ENCODE data around the gene XPO5.
"Not testable (repeated sequence)": the region's sequence is repeated elsewhere in the genome, so short reads cannot be mapped to it uniquely, and the experiment has no call there.

Gene XPO5

DNA sequence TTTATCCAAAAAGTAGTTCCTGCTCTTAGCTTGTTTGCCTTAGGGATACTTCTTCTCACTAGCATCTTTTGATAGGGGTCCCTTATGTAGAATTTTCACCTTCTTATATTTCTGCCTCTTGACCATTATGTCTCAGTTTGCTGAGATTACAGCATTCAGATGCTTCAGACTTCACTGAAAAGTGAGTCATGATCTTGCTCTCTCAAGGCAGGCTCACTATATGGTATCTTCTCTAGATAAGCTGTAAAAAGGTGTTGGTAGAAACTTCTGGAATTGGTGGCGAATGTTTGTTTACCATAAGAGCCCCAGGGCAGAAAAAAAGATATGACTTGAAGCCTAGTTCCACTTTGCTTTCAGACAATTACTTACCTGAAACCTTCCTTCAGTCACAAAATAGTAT lies 33.6 kb upstream of the XPO5 start:
- no peak overlapping the region for H3K9ac ChIP-seq (ENCODE audit: low read length)
- no peaks in the 10 kb centered on the region for H3K4me1 ChIP-seq (ENCODE audit: control insufficient read depth, insufficient read depth, low read length)
- no peak overlapping the region for H3K4me3 ChIP-seq (ENCODE audit: low read length)
- H3K36me3 ChIP-seq (ENCODE audit: control insufficient read depth, insufficient read depth, low read length): peaks cover 17% of the 10 kb centered on the region
- H3K27ac ChIP-seq (ENCODE audit: low read depth, low read length): no peak overlapping the region
- H3K27me3 ChIP-seq (ENCODE audit: control insufficient read depth, insufficient read depth, low read length): no peaks in the 10 kb centered on the region

DNA sequence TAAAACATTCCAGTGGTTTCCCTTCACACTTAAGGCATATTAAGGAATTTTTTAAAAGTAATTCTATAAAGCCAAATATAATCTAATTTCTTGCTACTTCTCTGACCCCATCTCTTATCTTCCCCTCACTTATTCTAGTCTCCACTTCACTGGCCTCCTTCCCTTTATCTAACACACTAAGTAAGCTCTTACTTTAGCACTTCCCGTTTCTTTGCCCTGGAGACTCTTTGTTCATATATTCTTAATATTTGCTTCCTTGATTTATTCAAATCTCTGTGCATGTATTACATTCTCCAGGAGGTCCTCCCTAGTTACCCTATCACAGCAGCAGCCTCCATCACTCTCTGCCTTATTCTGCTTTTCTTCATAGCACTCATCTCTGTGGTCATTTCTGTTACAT lies 33.0 kb upstream of the XPO5 start:
- H3K36me3 ChIP-seq (ENCODE audit: control insufficient read depth, insufficient read depth, low read length): peaks cover 13% of the 10 kb centered on the region
- no peak overlapping the region for H3K27ac ChIP-seq (ENCODE audit: low read depth, low read length)
- no peaks in the 10 kb centered on the region for H3K4me1 ChIP-seq (ENCODE audit: control insufficient read depth, insufficient read depth, low read length)
- no peak overlapping the region for H3K4me3 ChIP-seq (ENCODE audit: low read length)
- H3K9ac ChIP-seq (ENCODE audit: low read length): no peak overlapping the region
- H3K27me3 ChIP-seq (ENCODE audit: control insufficient read depth, insufficient read depth, low read length): no peaks in the 10 kb centered on the region

DNA sequence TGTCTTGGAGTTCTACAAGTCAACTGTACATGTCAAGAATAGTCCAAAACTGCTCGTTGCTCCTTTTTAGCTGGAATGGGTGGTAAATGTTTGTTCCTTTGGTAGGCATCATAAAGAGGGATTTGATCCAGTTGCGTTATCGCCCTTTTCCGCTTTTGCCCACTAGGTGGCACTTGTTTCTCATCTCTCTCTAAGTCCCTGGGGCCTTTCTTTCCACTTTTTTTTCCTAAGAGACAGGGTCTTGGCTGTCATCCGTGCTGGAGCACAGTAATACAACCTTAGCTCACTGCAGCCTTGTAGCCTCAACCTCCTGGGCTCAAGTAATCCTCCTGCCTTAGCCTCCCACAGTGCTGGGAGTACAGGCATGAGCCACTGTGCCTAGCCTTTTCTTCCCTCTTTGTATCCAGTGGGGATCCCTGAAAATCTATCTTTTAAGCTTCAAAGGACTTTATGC lies 32.5 kb upstream of the XPO5 start:
- H3K4me3 ChIP-seq (ENCODE audit: low read length): no peak overlapping the region
- no peak overlapping the region for H3K9ac ChIP-seq (ENCODE audit: low read length)
- no peak overlapping the region for H3K27ac ChIP-seq (ENCODE audit: low read depth, low read length)
- peaks cover 10% of the 10 kb centered on the region for H3K36me3 ChIP-seq (ENCODE audit: control insufficient read depth, insufficient read depth, low read length)
- no peaks in the 10 kb centered on the region for H3K4me1 ChIP-seq (ENCODE audit: control insufficient read depth, insufficient read depth, low read length)
- H3K27me3 ChIP-seq (ENCODE audit: control insufficient read depth, insufficient read depth, low read length): no peaks in the 10 kb centered on the region

DNA sequence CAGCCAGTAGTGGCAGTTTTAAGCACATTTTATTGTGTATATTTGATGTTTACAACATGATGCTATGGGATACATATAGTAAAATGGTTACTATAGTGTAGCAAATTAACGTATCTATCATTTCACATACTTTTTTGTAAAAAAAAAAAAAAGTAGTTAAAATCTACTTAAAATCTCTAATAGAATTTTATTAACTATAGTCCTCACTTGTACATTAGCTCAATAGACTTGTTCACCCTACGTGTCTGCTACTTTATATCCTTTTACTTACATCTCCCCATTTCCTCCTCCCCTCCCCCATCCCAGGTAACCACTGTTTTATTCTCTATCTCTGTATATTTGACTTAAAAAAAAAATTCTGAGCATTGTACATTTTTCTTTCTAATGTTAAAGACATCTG lies 30.2 kb upstream of the XPO5 start:
- Histone ChIP-seq H3K4me3 (ENCODE audit: low read length) (no peak overlapping the region), H3K27ac (ENCODE audit: low read depth, low read length) (no peak overlapping the region), H3K36me3 (ENCODE audit: control insufficient read depth, insufficient read depth, low read length) (peaks cover 7% of the 10 kb centered on the region), H3K4me1 (ENCODE audit: control insufficient read depth, insufficient read depth, low read length) (no peaks in the 10 kb centered on the region), H3K9ac (ENCODE audit: low read length) (no peak overlapping the region), H3K27me3 (ENCODE audit: control insufficient read depth, insufficient read depth, low read length) (no peaks in the 10 kb centered on the region)

DNA sequence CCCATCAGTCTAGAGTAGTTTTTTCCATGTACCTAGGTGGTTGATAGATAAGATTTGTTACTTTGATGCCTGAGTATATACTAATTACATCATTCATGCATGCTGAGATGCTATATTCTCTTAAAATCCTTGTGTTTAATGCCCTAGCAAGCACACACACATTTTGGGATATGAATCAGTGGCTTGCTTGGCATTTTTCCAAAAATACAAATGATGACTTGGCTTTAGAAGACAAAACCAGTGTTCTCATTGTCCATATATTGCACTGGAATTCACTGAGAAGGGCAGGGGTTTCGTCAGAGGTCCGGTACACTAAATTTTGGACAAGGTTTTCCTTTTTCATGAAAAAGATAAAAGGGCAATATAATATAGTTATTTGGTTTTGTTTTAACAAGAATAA lies 28.3 kb upstream of the XPO5 start:
- Histone ChIP-seq H3K27me3 (ENCODE audit: control insufficient read depth, insufficient read depth, low read length) (no peaks in the 10 kb centered on the region), H3K9ac (ENCODE audit: low read length) (no peak overlapping the region), H3K4me3 (ENCODE audit: low read length) (no peak overlapping the region), H3K36me3 (ENCODE audit: control insufficient read depth, insufficient read depth, low read length) (peaks cover 2% of the 10 kb centered on the region), H3K27ac (ENCODE audit: low read depth, low read length) (no peak overlapping the region), H3K4me1 (ENCODE audit: control insufficient read depth, insufficient read depth, low read length) (no peaks in the 10 kb centered on the region)

DNA sequence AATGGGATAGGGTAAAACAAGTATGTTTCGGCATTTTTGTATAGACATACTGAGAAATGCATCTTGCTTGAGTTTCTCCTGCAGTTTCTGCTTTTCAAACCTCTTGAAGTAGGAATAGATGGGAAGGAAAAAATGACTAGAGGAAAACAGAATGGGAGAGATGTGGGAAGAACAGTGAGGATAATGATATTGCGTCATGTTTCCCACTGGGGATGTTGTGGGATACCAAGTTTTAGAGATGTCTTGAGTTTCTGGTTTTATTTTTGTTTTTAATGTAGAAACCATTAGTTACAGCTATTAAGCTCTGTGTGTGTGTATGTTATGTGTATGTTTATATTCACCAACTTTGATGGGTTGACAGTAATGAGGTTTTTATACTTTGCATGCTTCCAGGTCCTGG lies 24.8 kb upstream of the XPO5 start:
- H3K4me1 ChIP-seq (ENCODE audit: control insufficient read depth, insufficient read depth, low read length): no peaks in the 10 kb centered on the region
- no peak overlapping the region for H3K4me3 ChIP-seq (ENCODE audit: low read length)
- no peak overlapping the region for H3K9ac ChIP-seq (ENCODE audit: low read length)
- peaks cover 2% of the 10 kb centered on the region for H3K36me3 ChIP-seq (ENCODE audit: control insufficient read depth, insufficient read depth, low read length)
- no peaks in the 10 kb centered on the region for H3K27me3 ChIP-seq (ENCODE audit: control insufficient read depth, insufficient read depth, low read length)
- H3K27ac ChIP-seq (ENCODE audit: low read depth, low read length): no peak overlapping the region

DNA sequence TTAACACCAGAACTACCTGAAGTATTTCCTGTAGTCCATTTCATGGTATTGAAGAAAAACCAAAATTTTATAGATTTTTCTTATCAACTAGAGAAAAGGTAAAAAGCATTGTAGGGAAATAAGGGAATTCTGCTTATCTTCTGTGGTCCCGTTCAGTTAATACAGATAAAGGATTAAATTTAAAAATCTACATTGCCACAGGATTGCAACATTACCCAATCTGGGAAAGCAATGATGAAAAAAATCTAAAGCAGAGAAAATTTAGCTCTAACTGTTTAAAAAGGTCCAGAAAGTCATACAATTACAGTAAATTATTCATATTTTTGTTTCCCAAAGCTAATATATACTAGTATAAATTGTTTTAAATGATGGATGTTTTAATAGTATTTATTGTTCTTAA lies 18.1 kb upstream of the XPO5 start:
- no peak overlapping the region for H3K4me3 ChIP-seq (ENCODE audit: low read length)
- H3K27me3 ChIP-seq (ENCODE audit: control insufficient read depth, insufficient read depth, low read length): no peaks in the 10 kb centered on the region
- no peaks in the 10 kb centered on the region for H3K36me3 ChIP-seq (ENCODE audit: control insufficient read depth, insufficient read depth, low read length)
- H3K4me1 ChIP-seq (ENCODE audit: control insufficient read depth, insufficient read depth, low read length): no peaks in the 10 kb centered on the region
- no peak overlapping the region for H3K9ac ChIP-seq (ENCODE audit: low read length)
- no peak overlapping the region for H3K27ac ChIP-seq (ENCODE audit: low read depth, low read length)

DNA sequence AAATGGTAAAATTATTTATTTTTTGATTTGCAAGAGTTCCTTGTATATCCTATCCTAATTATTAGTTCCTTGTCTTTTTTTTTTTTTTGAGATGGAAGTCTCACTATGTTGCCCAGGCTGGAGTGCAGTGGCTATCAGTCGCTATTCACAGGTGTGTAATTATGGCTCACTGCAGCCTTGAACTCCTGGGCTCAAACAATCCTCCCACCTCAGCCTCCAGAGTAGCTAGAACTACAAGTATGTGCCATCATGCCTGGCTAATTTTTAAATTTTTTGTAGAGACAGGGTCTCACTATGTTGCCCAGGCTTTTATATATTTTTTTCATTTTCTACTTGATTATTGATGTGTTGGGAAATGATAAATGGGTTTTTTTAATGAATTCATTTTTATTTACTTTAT lies 13.7 kb upstream of the XPO5 start:
- not testable (repeated sequence) for H3K27me3 ChIP-seq (ENCODE audit: control insufficient read depth, insufficient read depth, low read length); H3K9ac ChIP-seq (ENCODE audit: low read length); H3K27ac ChIP-seq (ENCODE audit: low read depth, low read length); H3K4me3 ChIP-seq (ENCODE audit: low read length); H3K36me3 ChIP-seq (ENCODE audit: control insufficient read depth, insufficient read depth, low read length); H3K4me1 ChIP-seq (ENCODE audit: control insufficient read depth, insufficient read depth, low read length)

DNA sequence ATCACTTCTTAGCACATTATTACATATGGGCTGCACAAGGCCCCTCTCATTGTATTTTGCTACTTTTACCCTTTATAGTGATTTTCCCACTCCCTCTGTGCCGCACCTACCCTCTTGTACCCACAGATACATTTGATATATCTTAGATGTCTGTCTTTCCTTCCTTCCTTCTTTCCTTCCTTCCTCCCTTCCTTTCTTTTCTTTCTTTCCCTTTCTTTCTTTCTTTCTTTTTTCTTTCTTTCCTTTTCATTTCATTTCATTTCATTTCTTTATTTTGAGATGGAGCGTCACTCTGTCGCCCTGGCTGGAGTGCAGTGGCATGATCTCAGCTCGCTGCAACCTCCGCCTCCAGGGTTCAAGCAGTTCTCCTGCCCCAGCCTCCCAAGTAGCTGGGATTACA lies 12.4 kb upstream of the XPO5 start:
- no peak overlapping the region for H3K27ac ChIP-seq (ENCODE audit: low read depth, low read length)
- H3K4me1 ChIP-seq (ENCODE audit: control insufficient read depth, insufficient read depth, low read length): no peaks in the 10 kb centered on the region
- no peak overlapping the region for H3K9ac ChIP-seq (ENCODE audit: low read length)
- H3K27me3 ChIP-seq (ENCODE audit: control insufficient read depth, insufficient read depth, low read length): no peaks in the 10 kb centered on the region
- peaks cover 20% of the 10 kb centered on the region for H3K36me3 ChIP-seq (ENCODE audit: control insufficient read depth, insufficient read depth, low read length)
- no peak overlapping the region for H3K4me3 ChIP-seq (ENCODE audit: low read length)

DNA sequence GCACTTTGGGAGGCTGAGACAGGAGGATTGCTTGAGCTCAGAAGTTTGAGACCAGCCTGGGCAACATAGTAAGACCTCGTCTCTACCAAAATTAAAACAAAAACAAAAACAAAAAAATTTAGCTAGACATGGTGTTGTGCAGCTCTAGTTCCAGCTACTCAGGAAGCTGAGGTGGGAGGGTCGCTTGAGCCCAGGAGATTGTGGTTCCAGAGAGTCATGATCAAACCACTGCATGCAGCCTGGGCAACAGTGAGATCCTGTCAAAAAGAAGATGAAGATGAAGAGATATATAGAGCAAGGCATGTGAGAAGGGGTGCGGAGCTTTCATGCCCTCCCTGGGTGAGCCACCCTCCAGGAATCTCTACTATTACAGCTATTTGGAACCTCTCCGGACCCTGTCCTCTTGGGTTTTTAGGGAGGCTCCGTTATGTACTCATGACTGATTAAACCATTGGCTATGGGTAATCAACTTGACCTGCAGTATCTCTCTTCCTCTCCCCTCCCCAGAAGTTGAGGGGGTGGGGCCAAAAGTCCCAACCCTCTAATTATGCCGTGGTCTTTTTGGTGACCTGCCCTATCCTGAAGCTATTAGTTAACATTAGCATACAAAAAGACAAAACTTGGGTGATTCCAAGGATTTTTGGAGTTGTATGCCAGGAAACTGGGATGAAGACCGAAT lies 9.2 kb upstream of the XPO5 start:
- no peak overlapping the region for H3K9ac ChIP-seq (ENCODE audit: low read length)
- H3K4me1 ChIP-seq (ENCODE audit: control insufficient read depth, insufficient read depth, low read length): no peaks in the 10 kb centered on the region
- no peaks in the 10 kb centered on the region for H3K27me3 ChIP-seq (ENCODE audit: control insufficient read depth, insufficient read depth, low read length)
- H3K4me3 ChIP-seq (ENCODE audit: low read length): no peak overlapping the region
- H3K36me3 ChIP-seq (ENCODE audit: control insufficient read depth, insufficient read depth, low read length): peaks cover 23% of the 10 kb centered on the region
- H3K27ac ChIP-seq (ENCODE audit: low read depth, low read length): no peak overlapping the region

DNA sequence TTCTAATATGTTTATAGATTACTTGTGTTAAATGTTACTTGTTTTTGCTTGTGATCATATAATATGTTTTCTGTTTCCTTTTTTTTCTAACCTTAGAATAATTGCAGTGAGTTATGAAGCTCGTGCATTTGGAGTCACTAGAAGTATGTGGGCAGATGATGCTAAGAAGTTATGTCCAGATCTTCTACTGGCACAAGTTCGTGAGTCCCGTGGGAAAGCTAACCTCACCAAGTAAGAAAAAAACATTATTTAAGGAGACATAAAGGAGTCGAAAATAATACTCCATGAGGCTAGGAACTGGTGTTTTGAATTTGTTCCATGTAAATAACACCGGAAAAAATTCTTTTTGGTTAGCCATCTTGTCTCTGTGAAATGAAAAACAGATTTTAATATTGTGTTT lies 7.1 kb upstream of the XPO5 start:
- H3K27ac ChIP-seq (ENCODE audit: low read depth, low read length): no peak overlapping the region
- H3K27me3 ChIP-seq (ENCODE audit: control insufficient read depth, insufficient read depth, low read length): no peaks in the 10 kb centered on the region
- no peaks in the 10 kb centered on the region for H3K4me1 ChIP-seq (ENCODE audit: control insufficient read depth, insufficient read depth, low read length)
- peaks cover 23% of the 10 kb centered on the region for H3K36me3 ChIP-seq (ENCODE audit: control insufficient read depth, insufficient read depth, low read length)
- no peak overlapping the region for H3K9ac ChIP-seq (ENCODE audit: low read length)
- no peak overlapping the region for H3K4me3 ChIP-seq (ENCODE audit: low read length)

DNA sequence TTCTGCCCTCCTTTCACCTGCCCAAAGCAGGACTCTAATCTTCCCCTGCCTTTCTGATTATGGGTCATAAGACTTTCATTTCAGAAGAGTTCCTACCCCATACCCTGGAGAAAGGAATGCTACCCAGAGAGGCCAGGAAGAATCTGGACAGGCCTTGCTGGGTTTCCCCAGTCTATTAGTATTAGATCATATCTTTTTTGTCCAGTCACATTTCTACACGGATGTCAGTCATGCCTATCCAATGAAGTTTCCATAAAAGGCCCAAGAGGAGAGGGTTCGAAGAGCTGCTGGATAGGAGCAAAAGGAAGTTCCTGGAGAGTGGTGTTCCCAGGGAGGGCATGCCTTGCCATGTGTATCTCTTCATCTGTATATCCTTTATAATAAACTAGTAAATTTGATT lies 3.3 kb upstream of the XPO5 start:
- no peak overlapping the region for H3K27ac ChIP-seq (ENCODE audit: low read depth, low read length)

DNA sequence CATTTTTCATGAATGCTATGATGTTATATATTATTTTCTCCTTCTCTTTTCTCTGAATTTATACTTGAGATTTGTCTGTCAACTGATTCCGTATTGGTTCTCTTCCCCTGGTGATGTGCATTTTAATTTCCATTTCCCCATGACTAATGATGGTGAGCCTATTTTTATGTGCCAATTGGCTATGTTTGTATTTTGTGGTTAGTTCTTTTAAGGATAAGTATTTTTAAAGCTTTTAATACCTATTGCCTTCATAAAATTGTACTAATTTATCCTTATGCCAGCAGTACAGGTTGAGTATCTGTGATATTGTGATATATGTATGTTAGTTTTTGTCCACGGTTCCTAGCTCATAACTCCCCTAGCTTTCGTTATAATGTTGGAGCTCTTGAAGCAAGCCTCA lies 2.9 kb upstream of the XPO5 start:
- Histone ChIP-seq H3K9ac (ENCODE audit: low read length) (no peak overlapping the region), H3K27me3 (ENCODE audit: control insufficient read depth, insufficient read depth, low read length) (no peaks in the 10 kb centered on the region), H3K4me3 (ENCODE audit: low read length) (no peak overlapping the region), H3K4me1 (ENCODE audit: control insufficient read depth, insufficient read depth, low read length) (peaks cover 7% of the 10 kb centered on the region), H3K27ac (ENCODE audit: low read depth, low read length) (no peak overlapping the region), H3K36me3 (ENCODE audit: control insufficient read depth, insufficient read depth, low read length) (peaks cover 6% of the 10 kb centered on the region)

More for the DNA sequence above, 3.3 kb upstream of the XPO5 start:
- Histone ChIP-seq H3K4me3 (ENCODE audit: low read length) (no peak overlapping the region), H3K9ac (ENCODE audit: low read length) (no peak overlapping the region), H3K27me3 (ENCODE audit: control insufficient read depth, insufficient read depth, low read length) (no peaks in the 10 kb centered on the region), H3K4me1 (ENCODE audit: control insufficient read depth, insufficient read depth, low read length) (peaks cover 7% of the 10 kb centered on the region), H3K36me3 (ENCODE audit: control insufficient read depth, insufficient read depth, low read length) (peaks cover 10% of the 10 kb centered on the region)

All from rectal smooth muscle tissue (tissue), 1 donor.